HEK293T (cell line): ENCODE results near the gene DCN.

Source experiments
- CTCF ChIA-PET: fragments of 350-600 bp; formaldehyde crosslinking; extraction: SDS; loops from one replicate; lab custom pipeline; 2021; ENCODE audit warnings: antibody characterized with exemption, inconsistent platforms; lab: Yijun Ruan, JAX
- POLR2A ChIA-PET: fragments of 350-600 bp; formaldehyde crosslinking; extraction: SDS; loops from one replicate; lab custom pipeline; 2020; ENCODE audit warnings: antibody characterized with exemption, inconsistent platforms; lab: Yijun Ruan, JAX
- DNase-seq: peaks from one replicate; pipeline ENCODE4 v3.0.0; 2012; ENCODE audit warnings: mixed read lengths; ENCODE audit errors: extremely low spot score
- ARNT ChIP-seq: fragments of 450-650 bp; IDR thresholded peaks from 2 replicates; pipeline ENCODE4 v1.6.1; 2017; ENCODE audit warnings: mild to moderate bottlenecking
- BHLHE40 ChIP-seq: fragments of 450-650 bp; IDR thresholded peaks from 2 replicates; pipeline ENCODE4 v1.6.1; 2016; ENCODE audit warnings: mild to moderate bottlenecking, moderate library complexity, borderline replicate concordance
- CTBP1 ChIP-seq: fragments of 450-650 bp; IDR thresholded peaks from 2 replicates; pipeline ENCODE4 v1.6.1; 2016; ENCODE audit warnings: borderline replicate concordance
- ELF4 ChIP-seq: fragments of 450-650 bp; IDR thresholded peaks from 2 replicates; pipeline ENCODE4 v1.6.1; 2017; ENCODE audit warnings: antibody characterized with exemption
- FOXA1 ChIP-seq: fragments of 450-650 bp; IDR thresholded peaks from 2 replicates; pipeline ENCODE4 v1.6.1; 2016; ENCODE audit warnings: mild to moderate bottlenecking
- FOXK2 ChIP-seq: fragments of 450-650 bp; IDR thresholded peaks from 2 replicates; pipeline ENCODE4 v1.6.1; 2016; ENCODE audit warnings: mild to moderate bottlenecking
- FOXM1 ChIP-seq: fragments of 450-650 bp; IDR thresholded peaks from 2 replicates; pipeline ENCODE4 v1.6.1; 2017; ENCODE audit warnings: mild to moderate bottlenecking, borderline replicate concordance
- HDGF ChIP-seq: fragments of 450-650 bp; IDR thresholded peaks from 2 replicates; pipeline ENCODE4 v1.6.1; 2017; ENCODE audit warnings: antibody characterized with exemption, borderline replicate concordance
- L3MBTL2 ChIP-seq: fragments of 450-650 bp; conservative IDR thresholded peaks from 2 replicates; pipeline ENCODE4 v1.6.1; 2016; ENCODE audit warnings: mild to moderate bottlenecking
- LEF1 ChIP-seq: fragments of 450-650 bp; IDR thresholded peaks from 2 replicates; pipeline ENCODE4 v1.6.1; 2017; ENCODE audit warnings: mild to moderate bottlenecking, borderline replicate concordance
- NFRKB ChIP-seq: fragments of 450-650 bp; IDR thresholded peaks from 2 replicates; pipeline ENCODE4 v1.6.1; 2016; ENCODE audit warnings: mild to moderate bottlenecking, moderate library complexity
- PKNOX1 ChIP-seq: fragments of 450-650 bp; IDR thresholded peaks from 2 replicates; pipeline ENCODE4 v1.6.1; 2016
- SP1 ChIP-seq: fragments of 450-650 bp; IDR thresholded peaks from 2 replicates; pipeline ENCODE4 v1.6.1; 2017
- SUZ12 ChIP-seq: fragments of 450-650 bp; IDR thresholded peaks from 2 replicates; pipeline ENCODE4 v1.6.1; 2016; ENCODE audit warnings: mild to moderate bottlenecking
- TARDBP ChIP-seq: fragments of 450-650 bp; IDR thresholded peaks from 2 replicates; pipeline ENCODE4 v1.6.1; 2016
- ZNF384 ChIP-seq: fragments of 450-650 bp; IDR thresholded peaks from 2 replicates; pipeline ENCODE4 v1.6.1; 2016

DCN gene

GRCh38 chr12:91177381-91177780 lies 5.2 kb downstream of the DCN start:
- POLR2A ChIA-PET, result no interaction called here

GRCh38 chr12:91176915-91177314 lies 5.7 kb downstream of the DCN start:
- TF ChIP-seq BHLHE40, result no peak
- CTCF ChIA-PET, result interaction anchor here (1.0 to 1.5 kb wide), 3 partner anchors 95 to 153 kb away, joined by 5 to 9 read pairs (median 5); no protein-coding TSS in a partner anchor
- POLR2A ChIA-PET, result no interaction called here
- DNase-seq, result no peak

More at GRCh38 chr12:91177381-91177780, 5.2 kb downstream of the DCN start:
- TF ChIP-seq ZNF384, result no peak
- TF ChIP-seq FOXM1, result no peak
- no peak for TF ChIP-seq SP1
- TF ChIP-seq L3MBTL2, result no peak
- no peak for TF ChIP-seq FOXA1
- TF ChIP-seq TARDBP, result no peak
- no peak for TF ChIP-seq SUZ12
- no peak for TF ChIP-seq LEF1
- no peak for DNase-seq
- CTCF ChIA-PET, result interaction anchor here (1.0 to 1.5 kb wide), 3 partner anchors 94 to 153 kb away, joined by 5 to 9 read pairs (median 5); no protein-coding TSS in a partner anchor

- DNase-seq, result no peak
- ChIA-PET CTCF (interaction anchor here (1.5 kb wide), 1 partner anchor 152 kb away, joined by 5 read pairs; no protein-coding TSS in a partner anchor), POLR2A (no interaction called here)
- TF ChIP-seq PKNOX1 (no peak), HDGF (no peak), NFRKB (no peak)
Measured at GRCh38 chr12:91176358-91176757, 6.3 kb downstream of the DCN start.

GRCh38 chr12:91173124-91173523 lies 9.5 kb downstream of the DCN start:
- DNase-seq, result no peak
- ChIA-PET CTCF (no interaction called here), POLR2A (no interaction called here)
- TF ChIP-seq TARDBP, result no peak
- TF ChIP-seq HDGF, result no peak
- TF ChIP-seq SP1, result no peak
- TF ChIP-seq L3MBTL2, result no peak
- TF ChIP-seq LEF1, result no peak
- no peak for TF ChIP-seq ARNT
- TF ChIP-seq FOXA1, result no peak
- no peak for TF ChIP-seq CTBP1
- TF ChIP-seq SUZ12, result no peak
- no peak for TF ChIP-seq FOXK2
- TF ChIP-seq PKNOX1, result no peak

GRCh38 chr12:91172096-91172495 lies 10.5 kb downstream of the DCN start:
- no peak for DNase-seq
- no peak for TF ChIP-seq ARNT
- TF ChIP-seq PKNOX1, result no peak
- no peak for TF ChIP-seq HDGF
- TF ChIP-seq FOXA1, result no peak
- no peak for TF ChIP-seq BHLHE40
- TF ChIP-seq FOXK2, result no peak
- no peak for TF ChIP-seq SUZ12
- TF ChIP-seq LEF1, result no peak
- TF ChIP-seq CTBP1, result no peak
- no peak for TF ChIP-seq L3MBTL2
- no peak for TF ChIP-seq TARDBP
- CTCF ChIA-PET, result interaction anchor here (1.0 kb wide), 1 partner anchor 61 kb away, joined by 5 read pairs; the partner anchor contains the start of gene LUM
- POLR2A ChIA-PET, result no interaction called here

- ChIA-PET POLR2A (no interaction called here), CTCF (no interaction called here)
- TF ChIP-seq L3MBTL2 (no peak), FOXM1 (no peak), ZNF384 (no peak)
- DNase-seq, result no peak
Measured at GRCh38 chr12:91171476-91171875, 11.1 kb downstream of the DCN start.

- DNase-seq, result no peak
- ChIA-PET CTCF (no interaction called here), POLR2A (no interaction called here)
- TF ChIP-seq FOXM1 (no peak), TARDBP (no peak), CTBP1 (no peak)
Measured at GRCh38 chr12:91163116-91163515, 19.5 kb downstream of the DCN start.

GRCh38 chr12:91161009-91161408 lies 21.6 kb downstream of the DCN start:
- no peak for DNase-seq
- CTCF ChIA-PET, result no interaction called here
- POLR2A ChIA-PET, result no interaction called here
- TF ChIP-seq HDGF (no peak), L3MBTL2 (no peak), SP1 (no peak), LEF1 (no peak), ZNF384 (no peak), TARDBP (no peak), SUZ12 (no peak), ARNT (no peak), CTBP1 (no peak), NFRKB (no peak), PKNOX1 (no peak), FOXA1 (no peak), ELF4 (no peak)
